Liver (tissue), 9 donors: ENCODE results near the gene HAUS7. TPM values are rescaled to one million over a fixed set of nuclear protein-coding genes. Genes with fewer than 3 reads are reported as not detected.

ENCODE experiments used
- DNase-seq: peaks from one replicate; pipeline ENCODE4 v3.0.0-alpha.2; 2017; ENCODE audit warnings: low spot score
- H3K27ac ChIP-seq, 2 donors: one replicate each; pipeline ENCODE4 v1.7.0; 2013; ENCODE audit warnings: inconsistent platforms in 2 of 2, low read length in 2 of 2, control low read depth in 1 of 2, low read depth in 1 of 2, mild to moderate bottlenecking in 1 of 2
- H3K27me3 ChIP-seq, 4 donors: one replicate each; pipeline versions ENCODE4 v1.6.1 to v1.7.0; 2013; ENCODE audit warnings: low read length in 3 of 4, inconsistent platforms in 1 of 4, mild to moderate bottlenecking in 1 of 4, moderate library complexity in 1 of 4; ENCODE audit not compliant: control insufficient read depth in 4 of 4, insufficient read depth in 4 of 4
- H3K36me3 ChIP-seq, 4 donors: one replicate each; pipeline versions ENCODE4 v1.6.1 to v1.7.0; 2013; ENCODE audit warnings: low read length in 3 of 4, mild to moderate bottlenecking in 3 of 4, low read depth in 1 of 4, moderate library complexity in 1 of 4; ENCODE audit not compliant: control insufficient read depth in 4 of 4, insufficient read depth in 3 of 4
- H3K4me1 ChIP-seq, 4 donors: one replicate each; pipeline versions ENCODE4 v1.6.1 to v1.7.0; 2013; ENCODE audit warnings: low read length in 3 of 4, mild to moderate bottlenecking in 3 of 4, moderate library complexity in 1 of 4; ENCODE audit not compliant: control insufficient read depth in 4 of 4, insufficient read depth in 4 of 4
- H3K4me3 ChIP-seq, 3 donors: one replicate each; pipeline versions ENCODE4 v1.6.1 to v1.7.0; 2013; ENCODE audit warnings: low read length in 3 of 3, control low read depth in 1 of 3, low read depth in 1 of 3, mild to moderate bottlenecking in 1 of 3
- H3K9ac ChIP-seq, 2 donors: one replicate each; pipeline ENCODE4 v1.7.0; 2013; ENCODE audit warnings: low read length in 2 of 2, mild to moderate bottlenecking in 2 of 2, moderate library complexity in 2 of 2, control low read depth in 1 of 2, low read depth in 1 of 2
- H3K9me3 ChIP-seq, 4 donors: one replicate each; pipeline versions ENCODE4 v1.6.1 to v1.7.0; 2013; ENCODE audit warnings: low read length in 3 of 4; ENCODE audit not compliant: control insufficient read depth in 4 of 4
- CTCF ChIP-seq: fragments of 150-350 bp; IDR thresholded peaks from 2 replicates; pipeline ENCODE4 v1.5.1; 2017; ENCODE audit warnings: improper control_type of control experiment, low read depth, low read length; ENCODE audit not compliant: missing input control
- EGR1 ChIP-seq, 2 donors: IDR thresholded peaks; 2 replicates each; pipeline ENCODE4 v1.6.1; 2016 to 2018; ENCODE audit warnings: antibody characterized with exemption in 2 of 2, low read depth in 2 of 2
- FOXA1 ChIP-seq: IDR thresholded peaks from 2 replicates; pipeline ENCODE4 v1.6.1; 2016; ENCODE audit warnings: antibody characterized with exemption
- GABPA ChIP-seq, 2 donors: IDR thresholded peaks in 1 of 2; conservative IDR thresholded peaks in 1 of 2; 2 replicates each; pipeline ENCODE4 v1.6.1; 2016; ENCODE audit warnings: antibody characterized with exemption in 2 of 2, mild to moderate bottlenecking in 1 of 2, moderate library complexity in 1 of 2
- HNF4G ChIP-seq: IDR thresholded peaks from 2 replicates; pipeline ENCODE4 v1.6.1; 2016; ENCODE audit warnings: antibody characterized with exemption
- JUND ChIP-seq, 2 donors: IDR thresholded peaks; 2 replicates each; pipeline ENCODE4 v1.6.1; 2016; ENCODE audit warnings: antibody characterized with exemption in 2 of 2
- MAX ChIP-seq: IDR thresholded peaks from 2 replicates; pipeline ENCODE4 v1.6.1; 2016; ENCODE audit warnings: antibody characterized with exemption
- NR2F2 ChIP-seq: IDR thresholded peaks from 2 replicates; pipeline ENCODE4 v1.6.1; 2016; ENCODE audit warnings: antibody characterized with exemption
- TAF1 ChIP-seq: conservative IDR thresholded peaks from 2 replicates; pipeline ENCODE4 v1.6.1; 2016; ENCODE audit warnings: antibody characterized with exemption, mild to moderate bottlenecking
- YY1 ChIP-seq: IDR thresholded peaks from 2 replicates; pipeline ENCODE4 v1.6.1; 2016; ENCODE audit warnings: antibody characterized with exemption, mild to moderate bottlenecking
- WGBS: extraction: QIAGEN DNeasy Blood & Tissue Kit; methylation state at CpG from one replicate; pipeline ENCODE4 v1.1.7; 2013; 5-methylcytosine and 5-hydroxymethylcytosine counted together
- polyA plus RNA-seq, 2 donors: library from polyadenylated mRNA; stranded (reverse) in 1 of 2; unstranded in 1 of 2; fragments of 200-250 nt in 1 of 2; fragments of >200 nt in 1 of 2; fragmentation: Nextera tagmentation in 1 of 2; extraction: Ambion mirVana in 1 of 2; gene quantifications; one replicate each; pipeline versions ENCODE4 v1.2.1 to v1.2.3, GENCODE V29; 2013 to 2015
- total RNA-seq, 2 donors: library from RNA; depleted of rRNA; stranded (reverse); fragments of >200 nt; gene quantifications; one replicate each; pipeline ENCODE4 v1.2.3, GENCODE V29; 2014
- TF ChIP-seq, protein P1 (sequence below): IDR thresholded peaks from 2 replicates; pipeline ENCODE4 v1.6.1; 2016; ENCODE audit warnings: antibody characterized with exemption, mild to moderate bottlenecking
- donor health status: healthy.
- donor health status: healthy.
- donor health status: healthy.
- donor health status: healthy.
- donor health status: healthy.

The HAUS7 gene
- total and polyA plus RNA-seq, 4 donors: 7.0 to 8.9 (median 7.8) TPM

DNA sequence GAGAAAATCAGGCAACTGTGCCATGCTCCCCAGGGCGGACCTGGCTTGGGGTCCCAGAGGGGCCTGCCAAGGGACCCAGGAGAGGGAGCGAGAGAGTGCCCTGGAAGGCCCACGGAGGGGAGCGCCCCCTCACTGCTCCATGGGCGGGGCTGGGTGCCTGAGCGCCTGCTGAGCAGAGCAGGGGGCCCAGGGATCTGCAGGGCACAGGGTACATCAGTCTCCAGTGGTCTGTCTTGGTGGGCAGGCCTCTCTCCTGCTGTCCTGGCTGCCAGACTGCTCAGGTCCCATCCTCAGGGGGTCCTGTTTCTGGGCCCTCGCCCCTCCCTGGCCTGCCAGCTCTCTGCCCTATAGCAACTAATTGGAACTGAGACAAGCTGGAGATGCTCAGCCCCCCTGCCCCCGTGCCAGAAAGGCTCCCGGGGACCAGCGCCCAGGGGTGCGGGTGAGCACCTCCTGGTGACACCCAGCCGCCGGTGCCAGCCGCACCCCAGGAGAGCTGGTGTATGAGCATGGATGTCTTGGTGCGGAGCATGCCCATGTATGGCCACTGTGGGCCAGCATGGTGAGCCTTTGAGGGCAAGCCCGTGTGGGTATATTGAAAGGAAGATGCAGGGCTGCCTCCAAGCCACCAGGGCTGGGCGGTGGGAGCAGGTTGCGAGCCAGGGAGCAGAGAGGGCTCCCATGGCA lies 25.7 kb upstream of the HAUS7 start:
- TF ChIP-seq HNF4G (no peak), GABPA (IDR thresholded peaks at IDR 0.05 in 1 of 2, conservative IDR thresholded peaks at IDR 0.05 in 1 of 2) (no peak), CTCF (no peak), MAX (no peak)
- TF ChIP-seq, protein P1, sequence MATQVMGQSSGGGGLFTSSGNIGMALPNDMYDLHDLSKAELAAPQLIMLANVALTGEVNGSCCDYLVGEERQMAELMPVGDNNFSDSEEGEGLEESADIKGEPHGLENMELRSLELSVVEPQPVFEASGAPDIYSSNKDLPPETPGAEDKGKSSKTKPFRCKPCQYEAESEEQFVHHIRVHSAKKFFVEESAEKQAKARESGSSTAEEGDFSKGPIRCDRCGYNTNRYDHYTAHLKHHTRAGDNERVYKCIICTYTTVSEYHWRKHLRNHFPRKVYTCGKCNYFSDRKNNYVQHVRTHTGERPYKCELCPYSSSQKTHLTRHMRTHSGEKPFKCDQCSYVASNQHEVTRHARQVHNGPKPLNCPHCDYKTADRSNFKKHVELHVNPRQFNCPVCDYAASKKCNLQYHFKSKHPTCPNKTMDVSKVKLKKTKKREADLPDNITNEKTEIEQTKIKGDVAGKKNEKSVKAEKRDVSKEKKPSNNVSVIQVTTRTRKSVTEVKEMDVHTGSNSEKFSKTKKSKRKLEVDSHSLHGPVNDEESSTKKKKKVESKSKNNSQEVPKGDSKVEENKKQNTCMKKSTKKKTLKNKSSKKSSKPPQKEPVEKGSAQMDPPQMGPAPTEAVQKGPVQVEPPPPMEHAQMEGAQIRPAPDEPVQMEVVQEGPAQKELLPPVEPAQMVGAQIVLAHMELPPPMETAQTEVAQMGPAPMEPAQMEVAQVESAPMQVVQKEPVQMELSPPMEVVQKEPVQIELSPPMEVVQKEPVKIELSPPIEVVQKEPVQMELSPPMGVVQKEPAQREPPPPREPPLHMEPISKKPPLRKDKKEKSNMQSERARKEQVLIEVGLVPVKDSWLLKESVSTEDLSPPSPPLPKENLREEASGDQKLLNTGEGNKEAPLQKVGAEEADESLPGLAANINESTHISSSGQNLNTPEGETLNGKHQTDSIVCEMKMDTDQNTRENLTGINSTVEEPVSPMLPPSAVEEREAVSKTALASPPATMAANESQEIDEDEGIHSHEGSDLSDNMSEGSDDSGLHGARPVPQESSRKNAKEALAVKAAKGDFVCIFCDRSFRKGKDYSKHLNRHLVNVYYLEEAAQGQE: no peak
- H3K4me3 ChIP-seq: peak overlapping the region in 1 of 3 donors; percentile 19
- H3K27me3 ChIP-seq: no peaks in the 10 kb centered on the region
- peak overlapping the region in 1 of 2 donors; percentile 0 for H3K27ac ChIP-seq
- 76% methylated on average over 18 of the region's 18 CpGs for WGBS
- H3K9me3 ChIP-seq: no peaks in the 10 kb centered on the region
- peaks cover 0 to 6% (median 0%) of the 10 kb centered on the region in 4 donors for H3K4me1 ChIP-seq
- no peak overlapping the region for H3K9ac ChIP-seq
- DNase-seq: no peak
- H3K36me3 ChIP-seq: no peaks in the 10 kb centered on the region

DNA sequence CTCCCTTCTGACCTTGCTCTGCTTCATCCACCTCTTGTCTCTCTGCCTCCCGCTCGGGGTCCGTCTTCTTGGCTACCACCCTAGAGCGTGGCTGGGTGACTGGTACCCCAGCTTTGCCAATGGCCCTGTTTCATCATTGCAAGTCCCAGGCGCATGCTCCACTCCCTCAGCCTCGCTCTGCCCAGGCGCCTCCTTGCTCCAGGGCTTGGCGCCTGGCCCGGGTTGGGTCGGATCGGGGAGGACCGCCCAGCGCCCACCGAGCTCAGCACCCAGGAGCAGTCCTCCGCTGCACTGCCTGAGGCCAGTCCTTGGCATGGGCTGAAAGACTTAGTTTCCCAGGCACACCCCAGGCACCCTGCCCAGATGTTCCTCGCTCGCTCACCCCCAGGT lies 25.0 kb upstream of the HAUS7 start:
- H3K27ac ChIP-seq: peak overlapping the region; percentile 0 to 42
- H3K9ac ChIP-seq: no peak overlapping the region
- H3K4me3 ChIP-seq: peak overlapping the region in 1 of 3 donors; percentile 19
- no peaks in the 10 kb centered on the region for H3K36me3 ChIP-seq
- H3K4me1 ChIP-seq: peaks cover 0 to 6% (median 0%) of the 10 kb centered on the region in 4 donors
- TF ChIP-seq TAF1 (no peak), FOXA1 (no peak), CTCF (no peak), EGR1 (IDR thresholded peaks at IDR 0.05; ENCODE audit: low read depth in 2 of 2) (no peak), MAX (no peak), JUND (IDR thresholded peaks at IDR 0.05) (no peak), NR2F2 (no peak), GABPA (IDR thresholded peaks at IDR 0.05 in 1 of 2, conservative IDR thresholded peaks at IDR 0.05 in 1 of 2) (no peak), YY1 (no peak)
- TF ChIP-seq, protein P1: no peak
- DNase-seq: no peak
- no peaks in the 10 kb centered on the region for H3K27me3 ChIP-seq
- 33% methylated on average over 17 of the region's 17 CpGs for WGBS
- H3K9me3 ChIP-seq: no peaks in the 10 kb centered on the region
